Activated T-cell treated with anti-CD3 and anti-CD28 coated beads, Interleukin-2, amount 50 U/mL, for 1 hour (primary cell): Measurements from ENCODE around the gene ARL5B.

ENCODE experiments used
- DNase-seq: peaks from one replicate; pipeline ENCODE4 v3.0.0-alpha.2; 2020

The ARL5B gene

DNA sequence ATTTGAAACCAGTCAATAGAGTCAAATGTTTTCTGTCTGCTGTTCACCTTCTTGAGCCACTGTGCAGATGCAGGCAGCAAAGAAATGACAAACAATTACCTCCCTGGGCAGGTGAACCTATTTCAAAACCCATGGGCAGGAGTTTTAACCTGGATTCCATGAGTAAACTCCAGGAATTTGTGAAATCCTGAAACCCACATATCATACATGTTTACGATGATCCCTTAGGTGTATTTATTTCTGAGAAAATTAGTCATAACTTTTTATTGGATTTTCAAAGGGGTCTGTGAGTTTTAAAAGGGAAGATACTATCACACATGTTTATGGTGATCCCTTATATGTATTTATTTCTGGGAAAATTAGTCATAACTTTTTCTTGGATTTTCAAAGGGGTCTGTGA lies 59.8 kb downstream of the ARL5B start:
- DNase-seq: no peak

DNA sequence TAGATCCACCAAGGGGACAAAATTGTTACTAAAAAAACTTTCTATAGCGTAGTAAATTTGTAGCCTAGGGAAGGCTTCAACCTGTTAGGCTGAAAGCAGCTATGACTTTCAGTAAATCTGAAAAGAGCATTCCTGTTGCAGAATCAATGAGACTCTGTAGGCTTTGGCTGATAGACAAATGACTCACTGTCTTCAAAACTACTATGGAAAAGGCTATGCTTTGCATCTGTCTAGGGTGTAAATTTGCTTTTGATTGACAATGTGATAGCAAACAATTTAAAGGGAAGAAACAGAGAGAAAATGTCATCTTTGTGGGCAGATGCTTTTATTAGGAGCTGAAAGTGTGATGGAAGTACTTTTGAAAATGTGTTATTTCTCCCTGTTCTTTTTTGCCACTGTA lies 60.6 kb downstream of the ARL5B start:
- DNase-seq: no peak

DNA sequence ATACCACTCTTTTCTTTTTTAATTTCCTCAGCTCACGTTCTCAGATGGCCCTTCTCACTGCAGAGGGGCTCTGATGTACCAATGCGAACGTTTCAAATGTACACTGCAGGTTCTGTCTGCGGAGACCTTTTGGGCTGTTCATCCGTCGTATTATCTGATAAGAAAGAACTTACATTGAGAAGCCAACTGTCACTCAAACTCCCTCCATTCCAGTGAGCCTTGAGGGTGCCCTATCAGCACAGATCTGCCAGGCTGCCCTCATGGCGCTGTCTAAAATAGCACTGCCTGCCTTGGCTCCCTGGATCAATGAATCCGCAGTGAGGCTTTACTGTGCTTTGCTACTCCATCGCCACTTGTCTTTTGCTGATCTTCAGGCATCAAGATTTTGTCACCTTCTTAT lies 61.8 kb downstream of the ARL5B start:
- no peak for DNase-seq

GRCh38 chr10:18723801-18724200 lies 64.6 kb downstream of the ARL5B start:
- no peak for DNase-seq
